ENCODE measurements around the gene MRPS27.
A peak's percentile ranks its signal among the peaks of the same experiment; 100 is the strongest.

Gene MRPS27

DNA sequence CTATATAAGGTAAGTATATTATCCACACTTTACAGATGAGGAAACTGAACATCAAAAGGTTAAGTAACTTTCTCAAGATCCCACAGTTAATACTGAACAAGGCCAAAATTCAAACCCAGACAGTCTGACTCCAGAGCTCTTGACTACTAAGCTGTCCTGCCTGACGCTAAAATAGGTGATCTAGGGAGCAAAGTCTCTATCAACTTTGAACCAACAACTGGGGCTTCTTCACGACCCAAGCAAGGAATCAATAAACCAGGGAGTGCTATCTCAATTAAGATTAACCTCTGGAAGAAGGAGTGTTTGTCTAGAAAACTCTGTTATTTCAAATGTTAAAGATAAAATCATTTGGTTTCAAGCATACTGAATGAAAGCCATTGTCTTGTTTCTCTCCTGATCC is 64.4 kb downstream of the MRPS27 start:
- DNase-seq = no peak

DNA sequence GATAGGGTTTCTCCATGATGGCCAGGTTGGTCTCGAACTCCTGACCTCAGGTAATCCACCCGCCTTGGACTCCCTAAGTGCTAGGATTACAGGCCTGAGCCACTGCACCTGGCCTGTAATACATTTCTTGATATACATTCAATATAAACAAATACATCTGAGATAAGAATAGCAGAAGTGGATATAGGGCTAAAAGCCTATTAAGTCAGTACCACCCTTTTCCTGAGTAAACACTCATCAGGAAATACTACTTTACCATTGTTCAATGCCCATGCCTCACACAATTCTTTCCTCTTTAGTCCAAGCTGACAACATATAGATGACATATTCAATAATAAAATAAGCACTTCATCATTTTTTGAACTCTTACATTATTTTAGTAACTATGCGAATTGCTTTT is 64.8 kb downstream of the MRPS27 start:
- no peak for DNase-seq

DNA sequence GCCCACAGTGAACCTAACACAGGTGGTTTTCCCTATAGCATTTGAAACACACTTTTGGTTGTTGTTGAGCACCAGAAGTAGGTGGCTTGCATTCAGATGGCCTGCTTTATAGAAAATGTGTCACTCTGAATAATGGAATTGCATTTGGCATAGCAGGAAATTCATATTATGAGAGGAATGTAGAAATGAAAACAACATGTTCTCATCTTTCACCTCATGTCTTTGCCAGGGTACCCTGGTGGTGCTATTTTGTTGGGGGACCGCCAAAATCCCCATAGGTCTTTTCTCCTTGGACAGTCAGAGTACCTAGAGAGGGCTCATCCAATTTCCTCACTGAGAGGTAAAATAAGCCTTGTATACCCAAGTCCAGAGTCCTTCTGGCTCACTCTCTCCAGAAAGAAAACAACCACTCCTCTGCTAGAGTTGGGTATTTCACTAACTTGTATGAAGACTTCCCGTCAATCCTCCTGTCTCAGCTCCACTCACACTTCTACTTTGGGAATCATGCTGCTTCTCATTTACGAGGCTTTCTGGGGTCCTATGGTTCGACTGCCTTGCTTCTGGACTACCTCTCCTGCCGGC is 67.4 kb downstream of the MRPS27 start:
- no peak for DNase-seq

DNA sequence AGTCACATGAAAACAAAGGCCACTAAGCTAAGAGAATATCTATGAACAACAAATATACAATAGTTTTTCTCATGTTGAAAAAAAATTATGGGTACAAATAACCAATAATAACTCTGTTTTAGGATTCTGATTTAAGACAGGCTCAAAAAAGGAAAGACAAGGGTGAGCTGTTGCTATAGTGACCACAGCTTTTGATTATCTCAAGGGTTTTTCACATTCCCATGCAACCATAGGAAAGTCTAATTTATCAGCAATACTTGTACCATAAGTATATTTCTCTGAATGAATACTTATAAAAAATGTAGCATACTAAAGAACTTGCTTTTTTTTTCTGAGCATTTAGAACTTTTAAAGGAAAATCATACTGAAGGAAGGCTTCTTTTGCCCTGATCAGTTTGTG is 68.0 kb downstream of the MRPS27 start:
- DNase-seq = no peak

DNA sequence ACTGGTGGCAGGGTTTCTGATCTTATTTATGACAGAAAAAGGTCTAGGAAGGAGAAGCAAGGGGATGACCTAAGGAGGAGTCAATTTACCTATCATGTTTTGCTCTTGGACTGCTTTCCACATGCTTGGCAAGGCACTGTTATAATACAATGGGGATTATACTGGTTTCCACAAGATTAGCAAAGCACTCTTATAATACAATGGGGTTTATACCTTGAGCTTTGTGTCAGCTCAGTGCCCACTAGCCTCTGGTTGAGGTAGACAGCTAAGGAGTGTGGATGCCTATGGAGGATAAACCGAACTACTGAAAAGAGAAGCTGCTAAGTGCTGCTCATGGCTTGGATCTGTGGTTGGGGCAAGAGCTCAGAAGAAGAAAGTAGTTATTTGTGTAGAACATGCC is 68.7 kb downstream of the MRPS27 start:
- no peak for DNase-seq

DNA sequence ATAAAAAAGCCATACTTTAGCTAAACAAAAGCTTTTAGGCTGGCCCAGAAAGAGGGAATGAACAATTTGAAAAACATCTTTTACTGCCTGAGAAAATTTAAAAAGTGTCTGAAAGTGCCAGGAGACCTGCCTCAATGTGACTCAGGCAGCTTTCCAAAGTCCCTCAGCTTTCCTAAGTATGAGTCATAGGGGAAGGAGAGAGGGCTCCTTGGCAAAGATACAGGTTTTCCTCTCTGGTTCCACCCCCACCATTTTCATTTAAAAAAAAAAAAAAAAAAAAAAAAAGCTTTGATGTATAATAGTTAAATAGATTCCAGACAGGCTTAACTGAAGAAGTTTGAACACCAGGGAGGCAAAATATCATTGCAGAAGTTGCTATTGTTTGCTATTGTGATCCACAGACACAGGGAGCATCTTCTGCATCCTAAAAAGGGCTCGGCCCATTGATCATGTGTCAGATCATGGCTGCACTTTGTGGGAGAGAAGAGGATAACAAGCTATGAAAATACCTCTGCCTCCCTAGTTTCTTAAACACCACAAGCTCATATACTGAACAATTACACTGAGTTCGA is 71.5 kb downstream of the MRPS27 start:
- peak; percentile 21 for DNase-seq

DNA sequence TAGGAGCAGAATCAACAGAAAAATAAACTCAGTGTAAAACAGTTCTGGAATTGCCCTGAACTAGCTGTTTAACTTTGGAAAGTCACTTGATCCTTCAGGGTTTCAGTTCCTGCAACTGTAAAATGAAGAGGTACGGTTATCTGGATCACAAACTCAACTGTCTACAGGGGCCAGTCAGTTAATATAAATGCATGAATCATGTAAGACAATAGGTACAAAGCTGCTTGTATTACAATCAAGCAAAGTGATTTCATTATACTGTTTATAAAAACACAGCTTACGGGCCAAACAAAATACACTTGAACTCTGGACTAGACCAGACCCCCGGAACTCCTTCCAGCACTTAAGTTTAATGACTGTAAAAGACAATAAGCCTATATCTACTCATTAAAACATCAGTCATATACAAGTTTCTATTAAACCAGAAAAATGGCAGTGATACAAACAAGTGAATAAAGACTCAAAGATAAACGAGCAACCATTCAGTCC is 73.0 kb downstream of the MRPS27 start:
- no peak for DNase-seq

DNA sequence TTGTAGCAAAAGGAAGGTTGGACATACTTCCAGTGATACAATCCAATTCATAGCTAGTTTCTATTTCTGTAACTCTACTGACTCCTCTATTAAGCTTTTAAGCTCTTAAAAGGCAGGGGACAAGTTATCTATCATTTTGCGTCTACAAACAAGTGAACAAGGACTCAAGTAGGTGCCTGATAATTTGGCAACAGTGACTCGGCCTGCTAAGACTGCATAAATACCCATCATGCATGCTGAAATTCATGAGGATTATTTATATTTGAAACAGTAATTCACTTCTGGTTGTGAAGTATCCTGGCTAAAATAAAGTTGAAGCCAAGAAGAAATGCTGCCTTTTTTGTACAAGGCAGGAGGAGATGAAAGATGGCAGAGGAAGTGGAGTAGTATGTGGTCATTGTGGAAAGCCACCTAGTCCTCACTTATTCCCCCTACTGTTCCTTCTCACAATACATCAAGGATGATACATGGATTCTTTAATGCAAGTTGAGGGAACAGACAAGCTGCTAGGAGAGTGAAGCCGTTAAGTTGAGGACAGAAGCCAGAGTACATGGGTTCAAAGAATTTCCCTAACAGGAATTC is 74.0 kb downstream of the MRPS27 start:
- no peak for DNase-seq

DNA sequence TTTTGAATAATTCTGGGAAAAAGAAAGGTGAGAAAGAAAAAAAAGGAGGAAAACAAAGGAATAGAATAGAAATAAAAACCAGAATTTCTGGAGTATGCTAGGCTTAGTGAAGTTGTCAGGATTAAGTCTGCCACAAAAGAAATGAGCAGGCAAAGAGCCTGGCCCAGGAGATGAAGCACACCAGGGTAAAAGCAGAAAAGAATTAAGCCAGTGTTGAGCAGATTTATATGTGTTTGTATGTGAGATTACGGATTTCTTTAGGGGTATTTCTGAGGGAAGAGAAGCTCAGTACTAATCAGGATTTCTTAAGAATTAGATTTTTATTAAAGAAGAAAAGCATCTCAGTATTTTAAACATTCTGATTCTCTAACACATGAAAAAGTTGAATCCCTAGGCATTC is 74.5 kb downstream of the MRPS27 start:
- no peak for DNase-seq

DNA sequence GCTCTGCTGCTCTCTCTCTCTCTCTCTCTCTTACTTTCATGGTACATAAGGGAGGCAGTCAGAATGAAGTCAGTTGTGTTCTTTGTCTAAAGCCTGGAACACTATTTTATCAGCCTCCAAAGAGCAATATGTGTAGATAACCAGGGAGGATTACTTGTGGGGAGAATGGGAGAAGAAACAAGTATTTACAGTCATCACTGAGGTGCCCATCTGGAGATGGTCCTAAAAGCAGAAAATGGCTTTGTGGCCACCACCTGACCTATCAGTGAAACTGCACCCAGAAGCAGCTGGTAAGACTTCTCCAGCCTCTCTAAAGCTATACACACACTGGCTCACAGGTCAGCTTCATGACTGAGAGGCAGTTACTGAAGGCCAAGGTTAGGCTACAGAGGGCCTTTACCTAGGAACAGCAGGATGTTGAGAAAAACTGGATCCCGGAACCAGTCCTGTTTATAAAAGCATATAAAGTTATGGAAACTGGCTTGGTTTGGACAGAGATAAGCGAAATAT is 75.1 kb downstream of the MRPS27 start:
- no peak for DNase-seq

DNA sequence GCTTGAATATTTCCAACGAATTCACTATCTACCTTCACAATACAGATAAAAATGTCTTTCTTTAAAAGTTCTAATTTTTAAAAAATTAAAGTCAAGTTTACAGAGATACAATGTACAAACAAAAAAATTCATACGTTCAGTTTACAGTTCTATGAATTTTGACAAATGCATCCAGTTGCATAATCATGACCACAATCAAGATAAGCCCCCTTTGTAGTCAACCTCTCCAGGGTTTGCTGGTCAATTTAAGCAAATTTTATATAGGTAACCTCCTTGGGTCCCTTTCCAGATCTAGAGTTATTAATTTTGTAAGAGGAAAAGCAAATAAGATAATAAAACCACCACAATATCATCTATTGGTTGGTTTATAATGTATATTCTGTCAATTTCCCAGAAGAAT is 76.3 kb downstream of the MRPS27 start:
- no peak for DNase-seq

DNA sequence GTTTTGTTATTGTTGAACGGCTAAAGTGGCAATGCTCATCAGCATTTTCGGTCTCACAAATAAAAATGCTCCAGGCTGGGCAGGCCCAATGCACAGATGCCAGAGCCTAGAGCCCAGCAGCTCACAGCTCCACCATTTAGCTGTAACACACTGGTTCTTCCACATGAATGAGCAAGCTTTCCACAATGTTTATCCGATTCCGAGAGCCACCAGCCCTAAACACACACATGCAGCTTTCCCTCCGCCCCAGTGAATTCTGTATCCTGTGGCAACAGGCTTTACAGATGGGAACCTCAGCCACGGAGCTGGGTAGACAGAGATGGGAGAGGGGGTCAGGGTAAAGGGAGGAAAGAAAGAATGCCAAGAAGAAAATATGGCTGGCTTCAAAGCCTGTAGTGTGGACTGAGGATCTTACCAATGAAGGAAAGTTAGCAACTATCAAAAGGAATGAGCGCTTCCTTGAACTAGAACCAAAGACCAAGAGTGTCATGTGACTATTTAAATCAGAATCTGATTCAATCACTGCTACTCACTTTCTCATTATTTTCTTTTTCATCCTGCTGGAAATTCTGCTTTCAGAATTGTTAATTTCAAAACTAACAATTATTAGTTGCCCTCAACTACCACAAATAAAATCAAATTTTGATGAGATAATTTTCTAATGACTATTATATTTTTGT is 77.1 kb downstream of the MRPS27 start:
- no peak for DNase-seq

DNA sequence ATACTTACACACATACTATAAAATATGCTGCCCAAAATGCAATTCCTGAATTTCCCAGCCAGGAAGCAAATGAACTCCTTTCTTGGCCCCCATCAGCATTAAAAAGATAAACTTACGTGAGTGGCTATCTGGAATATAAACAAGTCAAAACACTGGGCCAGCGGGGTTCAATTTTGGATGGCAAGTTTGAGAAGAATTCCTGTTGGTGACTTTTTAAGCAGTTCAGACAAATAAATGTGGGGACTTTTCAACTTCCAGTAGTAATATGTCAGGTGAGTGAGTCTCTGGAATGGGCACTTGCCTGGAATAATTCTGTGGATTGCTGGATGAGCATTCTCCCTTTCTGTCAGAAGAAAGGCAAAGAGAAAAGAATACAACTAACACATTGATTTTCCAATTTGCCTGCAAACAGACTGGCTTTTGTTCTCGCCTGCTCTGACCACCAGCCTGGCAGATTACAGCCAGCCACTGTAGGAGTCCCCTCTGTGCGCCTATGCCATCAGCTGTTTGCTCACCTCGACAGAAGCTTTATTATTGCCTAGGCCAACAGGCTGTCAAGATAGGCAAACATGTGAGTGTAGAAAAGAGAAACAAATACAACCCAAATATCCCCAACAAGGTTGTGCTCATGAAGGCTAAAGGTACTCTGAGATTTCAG is 78.6 kb downstream of the MRPS27 start:
- no peak for DNase-seq

DNA sequence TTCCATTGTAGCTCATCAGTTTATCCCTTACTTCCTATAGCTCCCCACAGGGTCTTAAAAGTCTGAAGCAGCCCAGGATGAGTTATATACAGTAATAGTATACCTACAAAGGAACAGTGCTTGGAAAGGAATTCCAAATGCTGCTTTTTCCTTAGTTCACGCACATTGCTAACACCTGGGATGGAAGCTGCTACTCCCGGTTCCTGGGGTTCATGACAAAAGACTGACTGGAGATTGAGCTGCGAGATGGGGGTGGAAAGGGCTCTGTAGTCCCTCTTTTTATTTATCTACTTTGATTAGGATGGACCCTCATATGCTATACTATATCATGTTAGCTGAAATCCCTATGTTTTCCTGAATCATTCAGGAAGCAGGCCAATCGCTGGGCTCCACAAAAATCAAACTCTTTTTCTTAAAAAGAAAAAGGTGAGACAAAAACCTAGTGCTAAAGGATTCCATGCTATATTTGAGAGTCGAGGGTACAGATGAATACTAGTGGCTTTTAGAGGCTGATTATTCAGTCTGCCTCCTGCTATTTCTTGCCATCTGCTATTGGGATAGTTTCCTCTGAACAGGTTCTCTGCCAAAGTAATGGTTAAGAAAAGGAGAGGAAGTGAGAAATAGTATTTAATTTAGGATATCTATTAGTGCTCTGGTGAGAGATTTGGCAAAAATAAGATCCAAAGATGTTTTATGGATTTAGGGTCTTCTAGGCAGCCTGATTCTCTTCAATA is 81.2 kb downstream of the MRPS27 start:
- DNase-seq = no peak

DNA sequence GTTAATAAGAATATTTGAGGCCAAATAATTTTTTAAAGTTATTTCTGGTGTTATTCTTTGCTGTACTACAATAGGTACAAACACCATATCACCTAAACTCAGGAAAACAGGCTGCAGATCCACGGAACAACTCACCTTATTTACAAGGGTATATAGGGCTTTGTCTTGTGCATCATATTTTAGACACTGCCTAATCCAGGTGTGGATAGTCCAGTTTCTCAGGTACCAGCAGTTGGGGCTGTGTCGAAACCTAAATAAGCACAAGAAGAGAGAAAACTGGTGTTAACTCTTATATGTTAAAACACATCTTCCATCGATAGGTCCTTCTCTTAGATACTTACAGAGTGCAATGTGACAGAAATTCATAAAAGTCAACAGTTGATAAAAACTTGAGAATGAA is 82.2 kb downstream of the MRPS27 start:
- no peak for DNase-seq

DNA sequence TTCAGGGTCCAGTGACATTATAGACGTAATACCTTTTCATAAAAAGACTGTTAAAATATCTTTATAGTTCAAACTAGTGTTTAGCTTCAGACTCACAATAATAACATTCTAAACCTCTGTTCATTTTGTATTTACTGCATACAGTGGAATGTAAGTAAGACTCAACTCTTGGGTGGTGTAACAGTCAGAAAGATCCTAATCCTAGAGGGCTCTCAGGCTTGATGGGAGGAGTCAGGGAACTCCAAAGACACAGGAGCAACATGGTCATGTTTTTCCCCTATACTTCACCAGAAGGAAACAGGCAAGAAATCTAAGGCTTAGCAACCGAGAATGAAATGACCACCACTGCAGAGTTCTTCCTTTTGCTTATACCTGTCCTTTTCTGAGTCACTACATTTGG is 82.6 kb downstream of the MRPS27 start:
- no peak for DNase-seq

DNA sequence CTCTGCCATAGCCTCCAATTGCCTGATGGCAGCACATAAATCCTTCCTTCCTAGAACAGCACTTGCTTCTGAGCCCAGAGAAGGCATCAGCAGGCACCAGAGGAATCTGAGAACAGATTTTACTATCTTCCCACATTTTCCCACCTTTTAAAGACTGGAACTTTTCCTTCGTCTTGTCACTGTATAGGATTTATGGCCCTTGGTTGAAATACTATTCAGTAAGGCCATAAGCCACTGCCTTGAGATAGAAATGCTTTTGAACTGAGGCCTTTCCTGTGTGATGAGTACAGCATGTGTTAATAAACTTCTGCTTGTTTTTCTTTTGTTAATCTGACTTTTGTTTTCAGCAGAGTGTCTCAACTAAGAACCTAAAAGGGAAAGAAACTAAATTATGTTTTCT is 84.3 kb downstream of the MRPS27 start:
- no peak for DNase-seq

DNA sequence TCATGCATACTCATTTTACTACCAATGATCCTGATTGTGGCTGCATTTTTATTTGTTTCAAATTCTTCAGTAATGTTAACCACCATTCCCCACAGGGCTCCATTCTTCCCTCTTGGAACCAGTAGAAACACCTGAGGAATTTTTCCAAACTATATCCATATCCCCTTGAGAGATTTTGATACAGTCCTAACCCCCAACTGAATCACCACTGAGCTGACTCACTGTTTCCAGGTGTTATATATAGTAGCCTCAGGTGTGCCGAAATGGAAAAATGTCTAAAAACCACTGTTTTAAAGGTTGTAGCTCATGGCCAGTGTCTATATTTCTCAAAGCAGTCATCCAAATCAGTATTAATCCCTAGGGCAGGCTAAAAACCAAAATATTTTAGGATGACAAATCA is 85.2 kb downstream of the MRPS27 start:
- no peak for DNase-seq

DNA sequence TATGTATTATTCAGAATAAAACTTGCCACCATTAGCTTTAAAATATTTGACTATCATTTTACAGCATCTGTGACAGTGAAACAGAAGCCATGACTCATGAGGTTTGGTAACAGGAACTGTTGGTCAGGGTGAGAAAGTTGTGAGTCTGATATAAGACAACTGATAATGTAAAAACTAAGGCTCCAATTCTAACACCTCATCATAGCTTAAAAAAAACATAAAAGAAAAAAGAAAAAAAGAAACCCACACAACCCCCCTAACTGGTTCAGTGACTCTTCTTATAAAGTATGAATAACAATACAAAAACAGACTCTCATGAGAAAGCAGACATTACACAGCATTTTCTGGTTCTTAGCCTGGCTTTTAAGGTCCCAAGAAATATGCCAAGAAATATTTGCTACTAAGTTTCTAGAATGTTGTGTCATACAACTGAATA is 85.8 kb downstream of the MRPS27 start:
- no peak for DNase-seq

DNA sequence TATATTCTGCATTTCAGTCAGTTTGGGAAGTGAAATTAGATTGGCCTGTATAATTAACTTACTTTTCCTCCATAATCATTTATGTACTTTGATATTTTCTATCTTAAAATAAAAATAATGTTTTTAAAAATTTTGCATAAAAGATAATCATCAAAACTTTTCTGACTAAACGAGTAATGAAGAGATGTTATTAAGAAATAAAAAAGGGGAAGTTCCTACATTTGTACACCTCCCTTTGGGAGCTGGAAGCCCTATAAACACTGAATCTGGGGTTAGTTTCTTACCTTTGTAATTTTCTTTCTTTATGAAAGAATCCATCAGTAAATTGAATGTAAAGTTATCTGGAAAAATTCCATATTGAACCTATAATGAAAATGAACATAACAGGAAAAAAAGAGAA is 86.2 kb downstream of the MRPS27 start:
- no peak for DNase-seq

DNA sequence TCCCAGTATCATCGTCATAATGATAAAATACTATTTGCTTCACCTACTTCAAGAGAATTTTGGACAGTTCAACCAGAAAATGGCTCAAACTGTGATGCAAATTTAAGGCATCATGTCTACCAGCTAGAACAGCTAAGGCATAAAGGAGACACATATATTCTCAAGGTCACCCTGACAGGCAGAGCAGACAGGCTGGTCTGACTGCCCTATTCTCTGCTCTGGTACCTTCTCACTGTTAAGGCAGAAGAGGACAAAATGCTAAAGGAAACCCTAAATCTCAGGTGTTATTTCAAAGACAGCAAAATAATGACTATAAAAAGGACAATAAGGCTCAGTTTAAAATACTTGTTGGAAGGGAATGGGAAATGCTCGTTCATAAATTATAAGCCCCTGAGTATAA is 87.2 kb downstream of the MRPS27 start:
- no peak for DNase-seq

DNA sequence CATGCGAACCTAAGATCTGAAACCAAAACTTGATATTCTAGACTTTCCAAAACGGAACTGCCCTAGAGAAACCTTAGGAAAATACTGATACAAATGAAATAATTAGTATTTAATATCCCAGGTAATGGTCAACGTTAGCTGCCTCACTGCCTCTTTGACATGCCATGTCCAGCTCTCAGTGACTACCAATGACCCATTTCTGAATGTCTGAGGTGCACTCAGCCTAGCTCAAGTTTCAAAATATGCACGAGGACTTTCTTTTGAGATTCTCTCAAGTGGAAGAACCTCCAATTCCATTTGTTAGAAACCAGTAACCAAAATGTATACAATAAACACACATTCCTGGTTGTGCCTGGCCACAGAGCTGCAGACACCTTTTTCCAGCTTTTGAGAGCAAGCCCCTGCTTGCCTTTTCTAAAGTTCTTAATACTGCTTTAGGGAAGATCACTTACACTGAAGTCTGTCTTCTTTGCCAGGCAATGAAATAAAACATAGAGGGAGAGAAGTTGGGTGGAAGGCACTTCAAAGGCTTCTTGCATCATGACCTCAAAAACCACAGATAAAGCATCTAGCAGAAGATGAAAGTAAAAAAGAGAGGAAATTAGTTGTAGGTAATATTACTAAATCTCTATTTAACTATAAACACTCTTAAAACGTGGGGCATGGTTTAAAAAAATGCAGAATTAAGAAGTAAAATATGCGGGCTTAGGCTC is 87.9 kb downstream of the MRPS27 start:
- DNase-seq = no peak
